NCI-H1694 (cell line): Measurements from ENCODE around the gene ADORA2B.
"Not testable (repeated sequence)": the region's sequence is repeated elsewhere in the genome, so short reads cannot be mapped to it uniquely, and the experiment has no call there.

Source experiments
- DNase-seq: peaks from one replicate; lab custom pipeline; 2025; lab: John Stamatoyannopoulos, UW

ADORA2B gene

DNA sequence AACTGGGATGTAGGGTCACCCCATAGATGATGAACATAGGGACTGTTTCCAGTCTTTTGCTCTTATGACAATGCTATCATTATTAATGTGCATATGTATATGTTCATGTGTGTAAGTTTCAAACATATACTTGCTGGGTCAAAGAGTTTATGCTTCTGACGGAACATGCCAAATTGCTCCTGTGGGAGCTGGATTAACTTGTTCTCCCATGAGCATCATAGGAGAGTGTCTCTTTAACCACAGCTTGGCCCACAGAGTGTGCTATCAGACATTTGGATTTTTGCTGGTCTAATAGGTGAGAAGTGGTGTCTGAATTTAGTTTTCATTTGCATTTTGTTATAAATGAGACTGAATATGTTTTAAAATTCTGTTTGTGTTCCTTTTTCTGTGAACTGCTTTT lies 22.3 kb upstream of the ADORA2B start:
- no peak for DNase-seq

DNA sequence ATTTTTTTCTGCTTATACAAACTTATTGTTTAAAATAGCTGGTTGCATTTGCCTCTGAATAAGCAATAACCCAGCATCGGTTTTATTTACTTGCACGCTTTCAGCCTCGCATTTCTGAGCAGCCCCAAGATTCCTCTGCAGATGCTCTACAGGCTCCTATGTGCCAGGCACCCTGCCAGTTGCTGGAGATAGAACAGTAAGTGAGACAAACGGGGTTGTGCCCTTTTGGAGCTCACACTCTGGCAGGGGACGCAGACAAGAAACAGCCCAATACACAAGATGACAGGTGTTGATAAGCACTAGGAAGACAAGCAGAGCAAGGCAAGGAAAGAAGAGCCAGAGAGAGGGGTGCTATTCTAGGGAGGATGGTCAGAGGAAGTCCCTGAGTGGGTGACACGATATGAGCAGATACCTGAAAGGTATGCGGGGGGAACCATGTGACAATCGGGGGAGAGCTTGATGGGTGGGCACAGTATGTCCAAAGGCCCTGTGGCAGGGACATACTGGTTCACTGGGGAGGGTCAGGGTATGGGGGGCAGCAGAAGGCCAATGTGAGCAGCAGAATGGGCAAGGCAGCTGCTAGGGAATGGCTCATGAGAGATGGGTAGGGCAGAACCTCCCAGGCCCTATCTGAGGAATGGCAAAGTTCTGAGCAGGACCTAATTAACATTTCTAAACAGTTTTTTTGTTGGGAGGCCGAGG lies 18.7 kb upstream of the ADORA2B start:
- no peak for DNase-seq

DNA sequence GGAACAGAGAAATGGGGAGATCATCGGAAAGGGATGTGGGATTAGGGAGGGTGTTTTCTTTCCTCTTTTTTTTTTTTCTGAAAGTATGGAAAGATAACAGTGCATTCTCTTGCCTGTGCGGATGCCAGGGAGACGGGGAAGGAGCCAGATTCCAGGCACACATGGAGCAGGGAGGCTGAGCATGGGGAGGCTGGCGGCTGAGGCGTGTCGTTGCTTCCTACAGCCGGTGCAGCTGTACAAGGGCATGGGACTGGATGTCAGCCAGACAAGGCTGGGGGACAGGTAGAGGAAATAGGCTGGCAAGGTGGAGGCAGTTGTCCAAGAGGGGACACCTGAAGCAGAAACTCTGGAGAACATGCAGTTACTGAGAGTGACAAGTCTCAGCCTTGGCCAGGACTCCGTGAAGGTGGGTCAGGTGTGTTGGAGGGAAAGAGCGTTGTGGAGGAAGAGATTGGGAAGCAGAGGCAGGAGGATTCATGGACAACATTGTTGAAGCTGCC lies 16.6 kb upstream of the ADORA2B start:
- no peak for DNase-seq

DNA sequence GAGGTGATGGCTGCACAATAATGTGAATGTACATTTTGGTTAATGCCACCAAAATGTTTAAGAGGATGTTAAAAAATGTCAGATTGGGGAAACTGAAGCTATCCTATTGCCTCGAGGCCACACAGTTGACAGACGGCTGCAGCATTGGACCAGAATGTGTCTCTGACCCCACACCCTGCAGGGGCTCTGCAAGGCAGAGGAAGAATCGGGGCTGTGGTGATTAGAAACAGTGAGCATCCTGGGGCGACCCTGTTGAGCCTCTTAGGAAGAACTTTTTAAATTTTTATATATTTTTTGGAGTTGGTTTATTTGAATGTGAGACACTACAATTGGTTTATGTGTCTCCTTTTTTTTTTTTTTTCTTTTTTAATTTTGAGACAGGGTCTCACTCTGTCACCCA lies 15.0 kb upstream of the ADORA2B start:
- DNase-seq: no peak

DNA sequence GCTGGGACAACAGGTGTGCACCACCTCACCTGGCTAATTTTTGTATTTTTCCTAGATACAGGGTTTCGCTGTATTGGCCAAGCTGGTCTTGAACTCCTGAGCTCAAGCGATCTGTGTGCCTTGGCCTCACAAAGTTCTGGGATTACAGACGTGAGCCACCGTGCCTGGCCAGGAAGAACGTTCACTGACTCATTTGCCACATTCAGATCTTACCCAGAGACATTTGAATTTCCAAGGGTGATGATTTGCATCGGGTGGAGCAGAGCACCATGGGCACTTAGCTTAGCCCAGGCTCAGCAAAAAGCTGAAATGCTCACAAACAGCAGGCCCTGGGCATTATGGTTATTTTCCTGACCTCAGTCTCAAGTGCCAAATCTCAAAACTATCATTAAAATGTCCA lies 14.5 kb upstream of the ADORA2B start:
- no peak for DNase-seq

DNA sequence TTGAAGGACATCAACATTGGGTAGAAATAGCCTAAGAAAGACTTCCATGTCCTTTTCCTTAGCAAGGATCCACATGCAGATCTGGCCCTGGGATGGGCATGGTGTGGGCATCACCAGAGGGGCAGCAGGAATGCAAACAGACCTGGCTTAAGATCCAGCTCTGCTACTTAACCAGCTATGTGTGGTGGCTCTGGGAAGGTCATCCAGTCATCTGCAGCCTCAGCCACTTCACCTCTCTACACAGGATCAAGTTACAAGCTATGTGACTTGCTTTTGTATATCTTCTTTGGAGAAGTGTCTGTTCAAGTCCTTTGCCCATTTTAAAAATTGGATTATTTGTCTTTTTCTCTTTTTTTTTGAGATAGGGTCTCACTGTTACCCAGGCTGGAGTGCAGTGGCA lies 13.5 kb upstream of the ADORA2B start:
- DNase-seq: no peak

DNA sequence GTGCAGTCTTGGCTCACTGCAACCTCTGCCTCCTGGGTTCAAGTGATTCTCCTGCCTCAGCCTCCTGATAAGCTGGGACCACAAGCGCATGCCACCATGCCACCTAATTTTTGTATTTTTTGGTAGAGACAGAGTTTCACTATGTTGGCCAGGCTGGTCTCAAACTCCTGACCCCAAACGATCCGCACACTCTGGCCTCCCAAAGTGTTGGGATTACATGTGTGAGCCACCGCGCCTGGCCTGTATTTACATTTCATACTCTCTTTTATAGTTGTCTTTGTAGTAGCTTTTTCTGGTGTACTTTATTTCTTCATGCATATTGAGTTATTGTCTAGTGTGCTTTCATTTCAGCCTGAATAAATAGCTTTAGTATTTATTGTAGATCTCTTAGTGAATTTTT lies 10.1 kb upstream of the ADORA2B start:
- DNase-seq: no peak

DNA sequence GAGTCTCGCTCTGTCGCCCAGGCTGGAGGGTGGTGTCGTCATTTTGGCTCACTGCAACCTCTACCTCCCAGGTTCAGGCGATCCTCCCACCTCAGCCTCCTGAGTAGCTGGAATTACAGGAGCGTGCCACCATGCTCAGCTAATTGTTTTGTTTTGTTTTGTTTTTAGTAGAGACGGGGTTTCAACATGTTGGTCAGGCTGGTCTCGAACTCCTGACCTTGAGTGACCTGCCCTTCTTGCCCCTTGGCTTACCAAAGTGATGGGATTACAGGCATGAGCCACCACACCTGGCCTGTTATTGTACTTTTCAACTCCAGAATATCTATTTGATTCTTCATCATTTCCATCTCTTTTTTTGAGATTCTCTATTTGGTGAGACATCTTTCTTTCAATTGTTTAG lies 9.0 kb upstream of the ADORA2B start:
- DNase-seq: no peak

DNA sequence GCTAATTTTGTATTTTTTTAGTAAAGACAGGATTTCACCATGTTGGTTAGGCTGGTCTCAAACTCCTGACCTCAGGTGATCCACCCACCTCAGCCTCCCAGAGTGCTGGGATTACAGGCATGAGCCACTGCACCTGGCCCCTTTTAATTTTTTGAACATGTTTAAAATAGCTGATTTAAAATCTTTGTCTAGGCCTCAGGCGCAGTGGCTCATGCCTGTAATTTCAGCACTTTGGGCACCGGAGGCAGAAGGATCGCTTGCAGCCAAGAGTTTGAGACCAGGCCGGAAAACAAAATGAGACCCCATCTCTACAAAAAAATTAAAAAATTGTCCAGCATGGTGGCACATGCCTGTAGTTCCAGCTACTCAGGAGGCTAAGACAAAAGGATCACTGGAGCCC lies 8.4 kb upstream of the ADORA2B start:
- not testable (repeated sequence) for DNase-seq

DNA sequence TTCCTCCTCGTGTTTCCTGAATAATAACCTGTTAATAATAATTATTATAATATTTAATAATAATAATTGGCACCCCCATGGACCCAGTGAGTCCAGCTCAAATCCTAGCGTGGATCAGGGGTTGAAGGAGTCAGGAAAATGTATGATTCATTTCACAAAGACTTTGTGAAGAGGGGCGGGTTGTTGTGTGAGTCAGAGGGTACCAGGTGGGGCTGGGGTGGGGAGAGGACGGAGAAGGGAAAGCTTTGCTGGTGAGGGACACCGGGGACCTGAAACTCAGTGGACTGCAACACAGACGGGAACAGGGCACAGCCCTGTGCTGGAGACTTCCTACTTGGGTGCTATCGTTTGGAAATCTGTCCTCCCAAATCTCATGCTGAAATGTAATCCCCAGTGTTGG lies 3.1 kb upstream of the ADORA2B start:
- no peak for DNase-seq

DNA sequence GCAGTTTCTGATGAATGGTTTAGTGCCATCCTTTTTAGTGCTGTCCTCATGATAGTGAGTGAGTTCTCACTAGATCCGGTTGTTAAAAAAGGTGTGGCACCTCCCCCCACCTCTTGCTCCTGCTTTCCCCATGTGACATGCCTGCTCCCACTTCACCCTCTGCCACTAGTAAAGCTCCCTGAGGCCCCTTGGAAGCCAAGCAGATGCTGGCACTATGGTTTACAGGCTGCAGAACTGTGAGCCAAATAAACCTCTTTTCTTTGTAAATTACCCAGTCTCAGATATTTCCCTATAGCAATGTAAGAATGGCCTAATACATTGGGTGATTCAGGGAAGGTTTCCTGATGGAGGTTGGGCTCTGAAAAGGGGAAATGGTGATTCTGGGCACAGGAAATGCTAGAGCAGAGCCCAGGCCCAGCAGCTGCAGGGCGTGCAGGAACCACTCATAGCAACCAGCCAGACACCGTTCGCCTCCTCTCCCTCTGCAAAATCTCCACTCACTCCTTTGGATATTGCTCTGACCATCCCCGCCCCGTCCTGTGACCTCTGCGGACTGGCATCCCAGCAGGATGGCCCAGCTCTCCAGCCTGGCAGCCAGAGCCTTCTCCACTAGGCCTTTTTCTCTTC lies 2.6 kb upstream of the ADORA2B start:
- DNase-seq: no peak

DNA sequence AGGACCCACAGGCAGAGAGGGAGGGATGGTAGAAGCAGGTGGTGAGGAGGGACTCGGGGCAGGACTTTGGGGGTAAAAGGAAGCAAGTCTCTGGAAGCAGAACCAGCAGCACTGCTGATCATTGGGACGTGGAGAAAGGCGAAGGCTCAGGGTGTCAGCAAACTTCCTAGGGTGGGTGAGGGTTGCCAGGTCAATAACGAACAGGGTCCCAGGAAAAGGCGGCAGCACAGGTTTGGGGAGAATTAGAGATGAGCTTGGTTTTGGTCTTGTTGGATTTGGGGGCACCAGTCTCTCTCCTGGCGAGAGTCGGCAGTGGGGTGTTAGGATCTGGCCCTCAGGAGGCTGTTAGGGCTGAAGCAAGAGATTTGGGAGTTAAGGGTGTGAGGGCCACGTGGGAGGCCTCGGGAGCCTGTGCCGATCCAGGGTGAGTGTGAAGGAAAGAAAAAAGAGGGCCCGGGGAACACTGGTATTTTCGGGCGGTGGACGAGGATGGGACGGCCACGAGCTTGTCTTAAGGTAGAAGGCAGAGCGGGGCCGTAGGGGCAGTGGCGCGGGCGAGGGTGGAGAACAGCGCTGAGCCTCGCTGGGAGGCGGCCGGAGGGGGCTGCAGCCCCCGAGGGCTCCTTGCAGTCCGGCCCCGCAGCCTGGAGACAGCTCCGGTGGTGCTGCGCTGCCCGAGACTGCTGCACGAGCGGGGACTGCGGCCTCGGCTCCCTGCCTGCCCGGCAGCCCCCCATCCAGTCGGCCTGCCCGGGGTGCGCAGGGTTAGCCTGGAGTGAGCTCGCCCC lies 765 bp upstream of the ADORA2B start:
- DNase-seq: no peak

DNA sequence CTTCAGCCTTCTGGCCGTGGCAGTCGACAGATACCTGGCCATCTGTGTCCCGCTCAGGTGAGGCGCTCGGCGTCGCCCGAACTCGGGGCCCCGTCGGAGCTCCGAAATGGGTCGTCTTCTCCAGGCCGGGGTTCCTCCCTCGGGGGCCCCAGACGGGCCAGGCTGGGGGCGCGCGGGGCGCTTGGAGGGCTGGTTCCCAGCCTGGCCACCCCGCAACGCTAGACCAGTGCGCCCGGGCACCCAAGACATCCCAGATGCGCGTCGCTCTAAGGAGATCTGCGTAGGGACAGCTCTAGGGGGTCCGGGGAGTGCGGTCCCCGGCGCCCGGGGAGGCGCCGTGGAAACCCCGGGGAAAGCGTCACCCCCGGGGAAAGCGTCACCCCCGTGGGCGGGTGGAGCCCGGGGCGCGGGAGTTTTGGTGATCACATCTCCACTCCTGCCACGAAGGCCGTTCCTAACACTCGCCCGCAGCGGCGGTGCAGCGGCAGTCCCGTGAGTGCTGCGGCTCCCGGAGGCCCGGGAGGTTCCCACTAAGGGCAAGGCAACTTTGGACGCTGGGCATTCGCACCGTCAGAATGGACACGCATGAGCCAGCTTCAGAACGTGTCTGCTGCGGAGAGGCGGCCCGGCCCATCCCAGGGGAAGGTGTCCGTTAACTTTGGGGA lies 729 bp downstream of the ADORA2B start:
- DNase-seq: no peak

DNA sequence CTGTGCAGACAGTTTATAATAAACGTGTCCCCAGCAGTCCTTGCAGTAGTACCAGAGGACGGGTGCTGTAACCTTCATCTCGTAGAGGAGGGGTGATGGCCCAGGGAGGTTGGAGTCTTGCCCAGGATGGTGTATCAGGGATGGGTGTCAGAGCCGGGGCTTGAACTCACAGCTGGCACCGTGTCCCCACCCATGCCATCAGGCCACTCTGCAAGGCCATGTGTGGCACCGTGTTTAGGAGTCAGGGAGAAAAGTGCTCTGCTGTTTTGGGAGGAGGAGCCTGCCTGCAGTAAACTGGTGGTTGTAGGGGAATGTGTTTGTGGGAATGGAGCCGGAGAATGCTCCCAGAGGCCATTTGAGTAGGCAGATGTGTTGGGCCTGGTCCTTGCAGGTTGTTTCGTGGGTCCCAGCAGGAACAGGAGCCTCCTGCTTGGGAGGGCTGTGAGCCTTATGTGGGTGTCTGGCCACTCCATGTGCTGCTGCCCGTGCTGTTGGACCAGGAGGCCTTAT lies 1.7 kb downstream of the ADORA2B start:
- no peak for DNase-seq

DNA sequence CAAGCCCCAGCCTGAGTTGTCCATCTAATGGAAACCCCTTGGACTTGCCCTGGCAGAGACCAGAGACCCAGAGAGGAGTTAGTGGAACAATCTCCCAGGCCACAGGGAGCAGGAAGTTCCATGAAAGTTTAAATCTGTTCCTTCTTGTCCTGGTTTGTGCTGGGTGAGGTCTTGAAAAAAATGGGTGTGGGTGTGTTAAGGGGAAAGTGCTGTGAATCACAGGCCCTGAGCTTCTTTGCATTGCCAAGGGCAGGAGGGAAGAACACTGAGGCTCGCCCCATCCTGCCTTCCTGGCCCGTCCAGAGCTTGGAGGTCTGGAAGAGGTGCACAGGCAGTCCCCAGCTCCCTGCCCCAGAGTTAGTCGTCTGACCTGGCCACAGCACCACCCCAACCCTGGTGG lies 2.3 kb downstream of the ADORA2B start:
- DNase-seq: no peak

DNA sequence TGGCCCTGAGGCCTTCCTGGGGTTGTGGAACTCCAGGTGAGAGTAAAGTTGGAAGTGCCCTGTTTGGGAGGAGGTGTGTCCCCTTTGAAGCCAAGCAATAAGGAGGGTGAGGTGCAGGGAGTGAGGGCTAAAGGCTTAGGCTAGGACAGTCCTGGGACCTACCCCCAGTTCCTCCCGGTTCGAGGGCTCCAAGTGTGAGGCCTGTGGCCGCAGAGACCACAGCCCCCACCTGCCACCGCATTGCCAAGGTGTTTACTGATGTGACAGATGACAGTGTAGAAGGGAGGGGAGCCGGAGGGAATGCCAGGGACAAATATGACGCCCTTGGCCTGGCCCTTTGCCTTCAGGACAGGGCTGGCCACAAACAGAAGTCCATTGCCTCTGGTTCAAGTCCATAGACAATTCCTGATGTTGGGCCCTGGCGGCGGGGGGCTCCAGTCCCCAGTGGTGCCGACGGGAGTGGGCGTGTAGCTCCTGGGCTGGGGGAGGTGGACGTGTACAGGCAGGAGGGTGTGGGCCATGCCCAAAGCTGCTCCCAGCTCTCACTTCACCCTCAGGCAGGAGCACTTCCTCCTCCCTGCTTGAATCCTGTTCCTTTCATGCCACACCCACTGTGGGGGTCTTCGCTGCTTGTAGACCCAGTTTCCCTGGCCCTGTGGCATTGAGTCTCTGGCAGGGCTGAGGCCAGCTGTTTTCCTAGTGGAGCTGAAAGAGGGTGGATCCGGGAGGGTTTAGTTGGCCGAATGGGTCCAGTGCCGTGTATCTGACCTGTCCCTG lies 3.2 kb downstream of the ADORA2B start:
- no peak for DNase-seq

DNA sequence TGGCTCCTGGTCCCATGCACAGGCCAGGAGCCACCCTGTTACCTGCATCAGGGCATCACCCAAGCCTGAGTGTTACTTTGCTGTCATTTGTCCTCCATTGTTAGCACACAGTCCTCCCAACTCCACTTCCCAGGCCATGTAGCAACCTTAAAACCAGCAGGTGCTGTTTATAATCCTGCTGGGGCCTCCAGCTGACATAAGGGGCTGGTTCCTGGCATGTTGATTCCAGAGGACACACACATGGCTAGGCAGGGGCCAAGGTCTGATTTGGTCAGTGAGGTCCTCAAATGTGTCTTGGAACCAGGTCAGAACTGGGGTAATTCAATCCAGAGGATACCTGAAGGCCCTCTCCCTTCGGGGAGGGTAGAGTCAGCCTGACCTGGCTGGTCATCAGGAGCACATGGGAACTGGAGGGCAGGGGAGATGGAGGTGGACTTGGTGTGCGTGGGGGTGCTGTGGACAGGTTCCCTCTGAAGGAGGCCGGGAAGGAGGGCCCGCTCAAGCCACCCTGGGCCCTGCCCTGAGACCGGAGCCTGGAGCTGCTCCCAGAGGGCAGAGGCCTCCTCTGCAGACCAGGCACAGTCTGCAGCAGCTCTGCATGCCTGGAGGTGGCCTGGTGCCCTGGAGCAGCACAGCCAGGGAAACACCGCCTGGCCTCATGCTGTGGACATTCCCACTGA lies 6.6 kb downstream of the ADORA2B start:
- no peak for DNase-seq

DNA sequence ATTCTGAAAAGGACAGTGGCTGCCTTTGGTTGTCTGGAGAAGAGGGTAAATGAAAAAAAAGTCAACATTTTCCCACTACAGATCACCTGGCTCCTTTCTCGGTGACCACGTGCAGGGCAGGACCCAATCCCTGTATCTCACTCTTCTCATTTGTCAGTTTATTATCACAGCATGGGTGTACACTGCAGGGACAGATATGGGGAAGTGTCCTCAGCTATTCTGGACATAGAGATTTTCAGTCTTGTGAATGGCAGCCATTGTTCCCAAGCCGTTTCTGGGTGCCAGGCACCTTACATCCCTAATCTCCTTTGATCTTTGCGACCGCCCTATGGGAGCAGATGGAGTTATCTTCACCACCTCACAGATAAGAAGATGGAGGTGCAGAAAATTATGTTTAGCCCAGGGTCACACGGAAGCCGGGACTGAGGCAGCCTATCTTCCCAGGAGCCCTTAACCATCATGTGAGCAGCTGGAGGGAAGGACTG lies 7.2 kb downstream of the ADORA2B start:
- DNase-seq: no peak

DNA sequence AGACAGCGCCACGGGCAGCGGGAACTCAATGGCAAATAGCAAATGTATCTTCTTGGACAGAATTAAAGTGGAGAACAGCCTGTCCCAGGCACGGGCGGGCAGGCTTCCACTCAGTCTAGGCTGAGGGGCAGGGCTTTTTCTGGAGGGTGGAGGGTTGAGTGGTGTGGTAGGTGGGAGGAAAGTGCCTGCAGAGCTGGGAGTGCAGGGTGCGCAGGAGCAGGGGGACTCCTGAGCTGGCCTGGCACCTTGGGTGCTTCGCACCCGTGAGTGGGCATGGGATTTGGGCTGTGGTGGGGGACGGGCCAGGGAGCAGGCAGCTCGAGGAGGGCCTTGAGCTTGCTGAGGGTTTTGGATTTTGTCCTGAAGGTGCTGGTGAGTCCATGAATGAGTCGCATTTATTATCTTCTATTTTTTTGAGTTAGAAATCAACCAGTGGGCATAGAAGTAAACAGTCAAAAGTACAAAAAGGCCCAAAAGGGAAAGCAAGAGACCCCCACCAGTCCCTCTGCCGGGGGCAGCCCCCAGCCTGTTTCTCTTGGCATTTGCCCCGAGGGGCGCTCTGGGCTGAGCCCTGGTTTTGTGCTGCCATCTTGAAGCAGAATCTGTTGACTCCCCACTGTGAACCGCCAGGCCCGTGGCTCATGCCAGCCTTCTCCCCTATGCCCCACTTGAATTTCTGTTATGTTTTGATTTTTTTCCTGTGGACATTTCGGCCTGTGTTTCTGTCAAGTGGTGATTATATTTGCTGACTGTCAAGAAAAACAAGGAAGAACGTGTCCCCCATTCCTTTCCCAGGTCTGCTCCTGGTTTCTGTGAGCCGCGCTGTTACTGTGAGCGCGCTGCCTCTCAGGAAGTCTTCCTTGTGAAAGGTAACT lies 8.2 kb downstream of the ADORA2B start:
- no peak for DNase-seq

DNA sequence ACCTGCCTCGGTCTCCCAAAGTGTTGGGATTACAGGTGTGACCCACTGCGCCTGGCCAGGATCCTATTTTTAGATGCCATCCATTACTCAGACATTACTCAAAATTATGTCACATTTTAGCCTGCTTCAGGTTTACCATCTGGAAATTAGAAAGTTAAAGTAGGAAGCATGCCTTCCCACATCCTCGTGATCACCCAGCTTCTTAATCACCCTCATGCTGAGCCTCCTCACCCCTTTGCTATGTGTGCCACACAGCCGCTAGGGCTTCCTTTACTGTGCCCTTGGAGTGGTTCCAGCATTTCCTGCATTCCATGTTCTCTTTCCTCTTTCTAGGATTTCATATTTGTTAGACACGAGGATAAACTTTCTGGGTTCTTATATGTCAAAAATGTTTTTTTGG lies 9.3 kb downstream of the ADORA2B start:
- DNase-seq: no peak
